Endodermal cell (in vitro differentiated cells): Measurements from ENCODE around the gene LMX1B. TPM values are rescaled to one million over a fixed set of nuclear protein-coding genes. Genes with fewer than 3 reads are reported as not detected.

ENCODE experiments used
- DNase-seq: peaks from one replicate; pipeline ENCODE4 v3.0.0-alpha.2; 2017
- H3K27ac ChIP-seq: 2 replicates; pipeline ENCODE4 v1.5.1; 2013; ENCODE audit warnings: mild to moderate bottlenecking, low read depth, low read length, moderate library complexity
- H3K27me3 ChIP-seq: 2 replicates; pipeline ENCODE4 v1.6.1; 2013; ENCODE audit warnings: mild to moderate bottlenecking, low read length, moderate library complexity; ENCODE audit not compliant: insufficient read depth, control insufficient read depth, poor library complexity, severe bottlenecking
- H3K36me3 ChIP-seq: 2 replicates; pipeline ENCODE4 v1.7.0; 2013; ENCODE audit warnings: mild to moderate bottlenecking, low read length, moderate library complexity; ENCODE audit not compliant: control insufficient read depth, insufficient read depth
- H3K4me1 ChIP-seq: one replicate; pipeline ENCODE4 v1.7.0; 2013; ENCODE audit warnings: low read length; ENCODE audit not compliant: control insufficient read depth, insufficient read depth
- H3K4me3 ChIP-seq: 2 replicates; pipeline ENCODE4 v1.5.1; 2013; ENCODE audit warnings: mild to moderate bottlenecking, low read length, moderate library complexity
- H3K9ac ChIP-seq: 2 replicates; pipeline ENCODE4 v1.6.1; 2013; ENCODE audit warnings: mild to moderate bottlenecking, low read length, moderate library complexity; ENCODE audit not compliant: poor library complexity, severe bottlenecking; ENCODE audit errors: extremely low read depth
- H3K9me3 ChIP-seq: 2 replicates; pipeline ENCODE4 v1.6.1; 2013; ENCODE audit warnings: mild to moderate bottlenecking, low read length, moderate library complexity; ENCODE audit not compliant: control insufficient read depth
- H3K27ac Mint-ChIP-seq: 2 replicates; pipeline ENCODE4 v1.8.0; 2020; ENCODE audit warnings: mixed read lengths
- H3K27me3 Mint-ChIP-seq: 2 replicates; pipeline ENCODE4 v1.8.0; 2021; ENCODE audit warnings: mild to moderate bottlenecking, mixed read lengths; ENCODE audit not compliant: insufficient read depth
- H3K36me3 Mint-ChIP-seq: 2 replicates; pipeline ENCODE4 v1.8.0; 2020; ENCODE audit warnings: low read depth, mixed read lengths
- H3K4me1 Mint-ChIP-seq: 2 replicates; pipeline ENCODE4 v1.8.0; 2020; ENCODE audit warnings: mixed read lengths
- H3K4me3 Mint-ChIP-seq: 2 replicates; pipeline ENCODE4 v1.8.0; 2020; ENCODE audit warnings: mild to moderate bottlenecking, moderate library complexity, mixed read lengths
- H3K9me3 Mint-ChIP-seq: 2 replicates; pipeline ENCODE4 v1.8.0; 2020; ENCODE audit warnings: mild to moderate bottlenecking, mixed read lengths
- CTCF ChIP-seq: fragments of 200-600 bp; sonication (generic); conservative IDR thresholded peaks from 2 replicates; pipeline ENCODE4 v1.5.0; 2021; ENCODE audit warnings: antibody characterized with exemption, mild to moderate bottlenecking
- WGBS, 2 experiments: methylation state at CpG; one replicate each; pipeline versions ENCODE4 v1.1.5 to v1.1.7; 2013; ENCODE audit warnings: missing lambda C conversion rate in 2 of 2, mixed read lengths in 1 of 2; ENCODE audit not compliant: insufficient coverage in 1 of 2, insufficient read length in 1 of 2; 5-methylcytosine and 5-hydroxymethylcytosine counted together
- total RNA-seq, 2 donors: library from RNA; stranded (reverse); fragmentation: NEBNext Ultra II Directional in 1 of 2; extraction: Animal tissue kit (Norgen Biotek cat#: 25700) in 1 of 2; gene quantifications; 2 replicates in 1 of 2; 3 replicates in 1 of 2; pipeline ENCODE4 v1.2.1, GENCODE V29; 2021

The LMX1B gene
- total RNA-seq, 2 donors from 2014 or later = 11.1 to 11.4 TPM

- Mint-ChIP-seq H3K27ac (no peak overlapping the region), H3K27me3 (peaks cover 70% of the 10 kb centered on the region), H3K9me3 (no peaks in the 10 kb centered on the region), H3K36me3 (no peaks in the 10 kb centered on the region), H3K4me1 (peaks cover 12% of the 10 kb centered on the region), H3K4me3 (no peak overlapping the region)
- peaks cover 13% of the 10 kb centered on the region for H3K4me1 ChIP-seq
- no peaks in the 10 kb centered on the region for H3K36me3 ChIP-seq
- H3K9me3 ChIP-seq = no peaks in the 10 kb centered on the region
- H3K4me3 ChIP-seq = no peak overlapping the region
- H3K9ac ChIP-seq = no peak overlapping the region
- no peak for DNase-seq
- no peak for TF ChIP-seq CTCF
- H3K27ac ChIP-seq = no peak overlapping the region
- WGBS, 2 experiments = 90 to 100% methylated on average over 3 of the region's 3 CpGs
- H3K27me3 ChIP-seq = peaks cover 31% of the 10 kb centered on the region
Measured at GRCh38 chr9:126703866-126704156, 90.1 kb downstream of the LMX1B start.

GRCh38 chr9:126704157-126704891 is 90.6 kb downstream of the LMX1B start:
- no peak for TF ChIP-seq CTCF
- H3K27ac ChIP-seq = no peak overlapping the region
- H3K4me1 Mint-ChIP-seq = peaks cover 12% of the 10 kb centered on the region
- peaks cover 31% of the 10 kb centered on the region for H3K27me3 ChIP-seq
- H3K36me3 Mint-ChIP-seq = no peaks in the 10 kb centered on the region
- peaks cover 13% of the 10 kb centered on the region for H3K4me1 ChIP-seq
- no peak overlapping the region for H3K27ac Mint-ChIP-seq
- WGBS, 2 experiments = 45 to 53% methylated on average over 9 to 14 of the region's 14 CpGs
- H3K36me3 ChIP-seq = no peaks in the 10 kb centered on the region
- no peak overlapping the region for H3K9ac ChIP-seq
- H3K4me3 Mint-ChIP-seq = no peak overlapping the region
- peaks cover 69% of the 10 kb centered on the region for H3K27me3 Mint-ChIP-seq
- no peaks in the 10 kb centered on the region for H3K9me3 Mint-ChIP-seq
- no peaks in the 10 kb centered on the region for H3K9me3 ChIP-seq
- peak; percentile 79 for DNase-seq
- no peak overlapping the region for H3K4me3 ChIP-seq

GRCh38 chr9:126704892-126705766 is 91.4 kb downstream of the LMX1B start:
- H3K9me3 Mint-ChIP-seq = no peaks in the 10 kb centered on the region
- Histone ChIP-seq H3K9me3 (no peaks in the 10 kb centered on the region), H3K27ac (no peak overlapping the region), H3K36me3 (no peaks in the 10 kb centered on the region), H3K4me1 (peaks cover 13% of the 10 kb centered on the region), H3K9ac (no peak overlapping the region), H3K27me3 (peaks cover 31% of the 10 kb centered on the region), H3K4me3 (no peak overlapping the region)
- 13 to 17% methylated on average over 20 to 36 of the region's 36 CpGs for WGBS, 2 experiments
- H3K27me3 Mint-ChIP-seq = peaks cover 63% of the 10 kb centered on the region
- H3K4me1 Mint-ChIP-seq = peaks cover 12% of the 10 kb centered on the region
- TF ChIP-seq CTCF = peak; percentile 90
- no peak overlapping the region for H3K27ac Mint-ChIP-seq
- H3K36me3 Mint-ChIP-seq = no peaks in the 10 kb centered on the region
- H3K4me3 Mint-ChIP-seq = no peak overlapping the region
- peak; percentile 96 for DNase-seq
